CD4-positive, alpha-beta T cell treated with Interleukin-12 subunit alpha and Interleukin-12 subunit beta, for 1 hour (primary cell): ENCODE data around the gene KIAA1671.

ENCODE experiments used
- DNase-seq: peaks from one replicate; pipeline ENCODE4 v3.0.0-alpha.2; 2020

KIAA1671 gene

DNA sequence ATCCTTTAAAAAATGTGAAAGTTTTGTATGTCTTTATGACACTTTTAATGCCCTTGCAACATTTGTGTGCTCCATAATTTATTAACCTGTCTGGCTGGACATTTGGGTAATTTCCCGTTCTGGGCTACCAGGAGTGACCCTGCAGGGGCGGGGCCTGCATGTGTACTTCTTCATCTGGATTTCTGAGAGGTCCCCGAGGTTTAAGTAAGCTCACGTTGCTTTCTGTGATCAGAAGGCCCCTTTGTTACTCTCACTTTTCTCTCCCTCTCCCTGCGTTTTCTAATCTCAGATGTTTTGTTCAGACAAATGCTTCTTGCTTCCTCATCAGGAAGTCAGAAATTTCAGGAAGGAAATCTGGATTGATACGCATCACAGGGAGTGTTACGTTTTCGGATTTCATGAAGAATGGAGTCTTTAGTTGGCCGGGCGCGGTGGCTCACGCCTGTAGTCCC lies 168.3 kb downstream of the KIAA1671 start:
- no peak for DNase-seq

DNA sequence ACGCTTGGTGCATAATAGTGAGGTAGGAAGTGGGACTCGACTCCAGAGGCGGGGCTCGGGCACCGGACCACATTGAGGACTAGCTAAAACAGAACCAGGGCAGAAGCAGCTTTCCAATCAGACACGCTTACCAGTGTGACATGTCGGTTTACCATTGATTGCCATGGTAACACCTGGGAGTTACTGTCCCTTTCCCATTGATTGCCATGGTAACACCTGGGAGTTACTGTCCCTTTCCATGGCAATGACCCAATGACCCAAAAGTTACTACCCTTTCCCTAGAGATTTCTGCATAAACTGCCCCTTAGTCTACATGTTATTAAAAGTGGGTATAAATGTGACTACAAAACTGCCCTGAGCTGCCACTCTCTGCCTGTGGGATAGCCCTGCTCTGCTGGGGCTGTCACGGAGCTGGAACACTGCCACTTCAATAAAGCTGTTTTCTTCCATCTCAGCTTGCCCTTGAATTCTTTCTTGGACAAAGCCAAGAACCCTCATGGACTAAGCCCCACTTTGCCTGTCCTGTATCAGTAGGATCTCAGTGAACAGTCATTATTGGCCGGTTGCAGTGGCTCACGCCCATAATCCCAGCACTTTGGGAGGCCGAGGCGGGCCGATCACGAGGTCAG lies 169.7 kb downstream of the KIAA1671 start:
- DNase-seq, result no peak

DNA sequence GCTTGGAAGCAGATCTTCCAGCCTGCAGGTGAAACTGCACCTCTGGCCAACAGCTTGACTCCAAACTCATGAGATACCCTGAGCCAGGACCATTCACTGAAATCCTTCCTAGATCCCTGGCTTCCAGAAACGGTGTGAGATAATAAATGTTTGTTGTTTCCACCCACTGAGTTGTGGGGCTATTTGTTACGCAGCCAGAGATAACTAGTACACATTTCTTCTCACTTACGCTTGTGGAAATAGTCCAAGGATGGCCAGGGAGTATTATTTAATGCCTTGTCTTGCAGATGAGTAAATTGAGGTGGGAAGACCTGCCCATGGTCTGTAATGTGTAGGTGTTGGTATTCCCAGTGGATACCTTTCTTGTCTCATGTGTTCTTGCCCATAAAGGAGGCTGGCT lies 171.2 kb downstream of the KIAA1671 start:
- no peak for DNase-seq

DNA sequence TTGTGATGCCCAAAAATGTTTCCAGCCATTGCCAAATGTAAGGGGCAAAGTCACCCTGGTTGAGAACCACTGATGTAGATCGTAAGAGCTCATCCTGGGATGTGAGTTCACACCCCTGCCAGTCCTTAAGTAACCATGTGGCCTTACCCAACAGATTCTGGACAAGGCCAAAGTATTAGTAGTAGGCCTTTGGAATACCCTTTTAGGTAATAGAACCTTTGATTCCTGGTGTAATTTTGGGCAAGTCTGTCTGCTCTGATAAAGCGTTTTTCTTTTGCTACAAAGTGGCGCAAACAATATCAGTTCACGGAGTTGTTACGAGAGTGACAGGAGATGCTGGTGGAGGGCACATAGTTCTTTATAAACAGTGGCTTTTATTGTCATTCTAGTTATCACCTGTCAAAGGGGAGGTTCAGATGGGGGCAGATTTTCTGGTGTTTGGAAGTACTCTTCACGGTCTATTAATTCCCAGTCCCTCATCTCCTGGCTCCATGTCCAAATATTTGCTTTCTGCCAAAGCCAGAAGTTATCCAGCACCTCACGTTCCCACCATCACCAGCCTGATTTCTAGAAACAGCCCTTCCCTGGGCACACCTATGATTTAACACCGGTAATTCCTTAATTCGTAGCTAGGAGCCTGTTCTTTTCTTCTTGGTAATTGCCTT lies 173.3 kb downstream of the KIAA1671 start:
- DNase-seq, result no peak

DNA sequence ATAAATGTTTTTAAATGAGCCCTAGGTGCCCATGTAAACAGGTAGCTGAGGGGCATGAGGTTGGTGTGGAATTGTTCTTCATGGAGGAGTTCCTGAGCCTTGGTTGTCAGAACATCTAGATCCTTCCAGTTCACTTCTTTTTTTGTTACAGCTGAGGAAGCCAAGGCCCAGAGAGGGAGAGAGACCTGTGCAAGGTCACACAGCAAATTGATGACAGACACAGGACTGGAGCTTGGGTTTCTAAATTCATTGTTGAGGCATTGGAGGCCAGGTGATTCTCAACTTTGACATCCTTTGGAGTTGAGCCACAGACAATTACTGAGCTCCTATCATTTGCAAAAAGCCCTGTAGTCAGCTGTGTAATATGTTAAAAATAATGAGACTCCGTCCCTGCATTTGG lies 174.0 kb downstream of the KIAA1671 start:
- no peak for DNase-seq

DNA sequence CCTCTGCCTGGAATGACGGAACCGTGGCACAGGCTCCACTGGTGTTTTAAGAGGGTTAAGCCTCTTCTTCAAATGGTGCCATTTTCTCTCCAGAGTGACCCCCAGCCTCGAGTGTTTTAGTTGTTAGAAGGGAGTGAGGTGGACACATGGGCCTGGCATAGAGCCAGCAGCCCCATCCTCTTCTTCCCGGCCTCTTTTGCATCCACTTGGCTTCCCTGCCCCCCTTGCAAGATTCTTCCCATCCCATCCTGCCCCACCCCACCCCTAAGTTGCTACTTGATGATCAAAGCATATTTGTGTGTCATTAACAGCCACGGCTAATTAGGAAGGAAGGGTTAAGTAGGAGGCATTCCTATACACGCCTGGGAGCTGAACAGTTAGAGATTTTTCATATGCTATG lies 174.8 kb downstream of the KIAA1671 start:
- no peak for DNase-seq

DNA sequence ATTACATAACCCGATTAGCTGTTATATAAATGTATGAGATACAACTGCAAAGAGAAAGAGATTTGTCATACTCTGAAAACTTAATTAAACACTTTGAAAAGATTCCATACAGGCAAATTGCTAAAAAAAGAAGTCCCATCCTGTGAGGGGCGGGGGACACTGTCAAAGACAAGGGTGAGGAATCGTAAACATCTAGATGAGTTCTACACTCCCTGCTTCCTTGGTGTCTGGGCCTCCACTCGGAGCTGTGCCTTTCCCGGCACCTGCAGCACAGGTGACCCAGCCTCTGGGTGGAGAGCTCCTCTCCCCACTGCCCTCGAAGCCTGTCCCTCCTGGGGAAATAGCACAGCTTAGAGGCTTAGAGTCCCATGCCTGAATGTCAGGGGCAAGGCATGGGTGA lies 177.9 kb downstream of the KIAA1671 start:
- no peak for DNase-seq

DNA sequence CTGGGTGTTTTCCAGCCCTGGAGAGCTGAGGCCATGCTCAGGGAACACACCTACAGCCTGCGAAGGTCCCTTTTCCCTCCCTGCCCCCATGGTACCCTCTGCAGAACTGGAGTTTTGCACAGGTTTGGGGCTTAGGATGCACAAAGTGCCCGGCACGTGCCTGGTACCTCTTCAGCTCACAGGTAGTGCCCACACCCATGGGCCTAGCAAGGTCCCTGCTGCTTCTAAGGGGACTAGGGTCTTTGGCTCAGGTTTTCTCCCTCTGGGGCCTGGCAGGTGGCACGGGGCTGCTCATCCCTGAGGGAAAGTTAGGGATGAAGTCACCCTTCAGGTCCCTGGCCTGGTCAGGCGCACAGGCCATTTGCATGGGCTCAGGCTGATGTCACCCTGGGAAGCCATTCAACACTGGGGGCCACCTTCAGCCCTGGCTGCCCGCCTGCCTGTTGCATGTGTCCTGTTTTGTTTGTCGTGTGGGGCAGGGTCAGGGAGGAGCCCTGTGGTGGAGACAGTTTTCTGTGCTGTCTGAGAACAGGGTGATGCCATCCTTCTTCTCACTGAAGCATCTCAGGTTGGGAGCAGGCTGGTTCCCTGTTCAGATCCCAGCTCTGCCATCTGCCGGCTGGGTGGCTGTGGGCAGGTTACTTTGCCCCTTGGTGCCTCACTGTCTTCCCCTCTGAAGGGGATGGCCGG lies 178.8 kb downstream of the KIAA1671 start:
- no peak for DNase-seq

DNA sequence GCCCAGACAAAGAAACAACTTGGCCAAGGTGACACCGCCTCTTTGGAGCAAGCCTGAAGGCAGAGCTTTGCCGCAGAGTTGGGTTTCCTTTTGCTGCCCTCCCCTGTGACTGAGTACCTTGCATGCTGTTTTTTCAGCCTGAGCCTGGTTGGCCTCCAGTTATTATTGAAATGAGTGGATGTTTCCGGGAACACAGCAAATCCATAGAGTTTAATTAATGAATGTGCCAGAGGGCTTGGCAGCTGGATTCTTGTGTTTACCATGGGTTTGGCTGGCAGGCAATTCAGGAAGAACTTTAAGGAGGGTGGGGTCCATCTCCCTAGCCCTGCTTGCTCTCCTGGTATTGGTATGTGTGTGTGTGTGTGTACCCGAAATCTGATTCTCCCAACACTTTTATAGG lies 181.5 kb downstream of the KIAA1671 start:
- no peak for DNase-seq

DNA sequence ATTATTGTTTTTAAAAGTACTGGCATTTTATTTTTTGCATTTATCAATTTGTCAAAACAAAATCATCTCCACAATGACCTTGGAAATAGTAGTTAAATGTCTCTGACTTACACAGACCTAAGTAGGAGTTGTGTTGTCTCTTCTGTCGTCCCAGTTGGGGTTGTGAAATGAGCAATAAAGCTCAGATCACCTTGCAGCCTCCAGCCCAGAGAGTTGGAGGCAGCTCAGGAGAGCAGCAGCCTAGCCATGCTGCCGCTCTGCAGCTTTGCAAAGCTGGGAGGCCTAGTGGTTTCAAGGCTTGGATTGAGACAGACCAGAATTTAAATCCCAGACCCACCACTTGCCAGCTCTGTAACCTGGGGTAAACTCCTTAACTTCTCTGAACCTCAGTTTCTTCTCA lies 181.9 kb downstream of the KIAA1671 start:
- no peak for DNase-seq

DNA sequence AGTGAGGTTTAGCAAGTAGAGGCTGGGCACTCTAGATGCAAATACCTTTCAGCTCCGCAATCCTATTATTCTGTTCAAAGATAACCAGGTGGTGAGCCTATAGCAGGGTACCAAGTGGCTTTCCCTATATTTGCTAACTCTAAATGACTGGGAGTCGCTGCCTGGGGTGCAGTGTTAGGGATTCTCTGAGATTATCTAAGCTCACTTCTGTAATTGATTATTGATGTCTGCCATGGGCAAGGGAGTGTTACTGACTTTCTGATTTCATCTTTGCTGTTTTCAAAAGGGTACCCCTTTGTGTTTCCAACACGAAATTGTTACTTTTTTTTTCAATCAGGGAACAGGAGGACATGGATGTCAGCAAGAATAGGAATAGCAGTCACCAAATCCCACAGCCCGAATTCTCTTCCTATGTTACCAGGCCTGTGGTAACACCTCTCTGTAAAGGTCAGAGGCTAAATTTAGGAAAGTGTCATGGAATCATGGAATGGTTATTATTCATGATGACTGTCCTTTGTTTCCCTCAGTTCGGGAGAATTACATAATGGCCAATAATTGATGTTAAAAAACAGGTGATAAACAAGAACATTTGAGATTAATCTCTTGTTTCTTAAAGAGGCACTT lies 184.5 kb downstream of the KIAA1671 start:
- no peak for DNase-seq

DNA sequence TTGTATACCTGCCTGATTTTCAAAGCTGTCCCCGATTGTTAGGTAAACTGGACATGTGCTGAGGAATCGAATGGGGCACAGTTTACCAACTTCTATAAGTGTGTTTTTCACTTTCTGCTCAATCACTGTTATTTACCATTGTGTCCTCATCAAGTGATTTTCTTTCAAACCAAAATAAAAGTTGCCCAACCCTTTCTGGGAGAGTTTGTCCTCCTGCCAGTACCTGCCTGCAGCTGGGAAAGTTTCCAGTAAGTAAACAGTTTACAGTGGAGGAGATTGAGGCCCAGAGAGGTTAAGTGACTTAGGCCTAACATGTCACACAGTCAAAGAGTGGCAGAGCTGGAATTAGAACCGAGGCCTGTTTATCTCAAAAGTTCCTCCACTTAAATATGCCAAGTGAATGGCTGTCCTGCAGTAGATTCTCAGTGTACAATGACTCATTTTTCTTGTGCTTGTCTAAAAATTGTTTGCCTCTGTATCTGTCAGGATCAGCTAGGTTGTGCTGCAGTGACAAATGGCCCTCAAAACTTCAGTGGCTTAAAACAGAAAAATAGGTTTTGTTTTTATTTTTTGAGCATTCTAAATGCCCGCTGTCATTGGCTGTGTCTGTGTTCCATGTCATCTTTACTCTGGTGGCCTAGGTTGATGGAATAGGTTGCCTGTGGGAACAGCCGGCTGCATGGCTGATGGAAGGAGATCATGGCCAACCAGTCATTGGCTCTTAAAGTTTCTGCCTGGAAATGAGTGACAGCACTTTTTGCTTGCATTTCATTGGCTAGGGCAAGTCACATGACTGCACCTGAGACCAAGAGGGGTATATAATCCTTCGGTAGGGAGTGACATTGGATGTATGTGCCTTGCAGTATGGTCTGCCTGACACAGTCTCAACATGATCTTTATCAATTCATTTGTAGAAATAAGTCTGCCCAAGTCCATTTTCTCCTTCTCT lies 185.3 kb downstream of the KIAA1671 start:
- peak; percentile 6 for DNase-seq

DNA sequence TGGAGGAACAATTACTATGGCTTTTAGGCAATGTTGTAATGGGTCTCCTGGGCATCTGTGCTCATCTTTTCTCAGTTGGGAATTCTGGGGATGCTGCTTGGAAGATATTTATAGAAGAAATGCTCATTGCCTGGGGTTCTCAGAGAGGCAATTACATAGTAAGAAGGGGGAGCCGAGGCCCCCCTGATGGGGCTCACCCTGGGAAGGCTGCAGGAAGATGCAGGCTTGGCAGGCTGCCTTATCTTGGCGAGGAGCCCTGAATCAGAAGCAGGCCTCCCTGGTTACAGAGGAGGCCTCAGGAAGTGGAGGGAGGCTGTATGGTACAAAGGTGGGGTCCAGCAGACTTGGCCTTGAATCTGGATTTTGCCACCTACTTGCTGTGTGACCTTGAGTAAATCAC lies 186.5 kb downstream of the KIAA1671 start:
- DNase-seq, result no peak

DNA sequence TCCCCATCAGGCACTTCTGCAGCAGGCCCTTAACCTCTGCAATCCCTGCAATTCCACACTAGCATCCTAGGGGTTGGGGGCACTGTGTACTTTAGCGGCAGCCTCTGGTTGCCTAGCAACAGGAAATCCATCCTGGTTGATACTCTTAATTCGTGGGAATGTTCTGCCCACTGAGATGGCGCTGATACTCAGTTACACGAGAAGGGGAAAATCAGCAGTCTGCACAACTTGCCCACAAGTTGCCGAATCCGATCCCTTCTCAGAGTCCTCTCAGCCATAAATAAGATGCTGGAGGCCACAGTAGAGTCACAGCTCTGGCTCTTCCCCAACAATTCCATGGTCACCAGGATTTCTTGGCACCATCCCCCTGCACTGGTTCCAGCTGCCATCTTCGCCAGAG lies 189.6 kb downstream of the KIAA1671 start:
- no peak for DNase-seq

DNA sequence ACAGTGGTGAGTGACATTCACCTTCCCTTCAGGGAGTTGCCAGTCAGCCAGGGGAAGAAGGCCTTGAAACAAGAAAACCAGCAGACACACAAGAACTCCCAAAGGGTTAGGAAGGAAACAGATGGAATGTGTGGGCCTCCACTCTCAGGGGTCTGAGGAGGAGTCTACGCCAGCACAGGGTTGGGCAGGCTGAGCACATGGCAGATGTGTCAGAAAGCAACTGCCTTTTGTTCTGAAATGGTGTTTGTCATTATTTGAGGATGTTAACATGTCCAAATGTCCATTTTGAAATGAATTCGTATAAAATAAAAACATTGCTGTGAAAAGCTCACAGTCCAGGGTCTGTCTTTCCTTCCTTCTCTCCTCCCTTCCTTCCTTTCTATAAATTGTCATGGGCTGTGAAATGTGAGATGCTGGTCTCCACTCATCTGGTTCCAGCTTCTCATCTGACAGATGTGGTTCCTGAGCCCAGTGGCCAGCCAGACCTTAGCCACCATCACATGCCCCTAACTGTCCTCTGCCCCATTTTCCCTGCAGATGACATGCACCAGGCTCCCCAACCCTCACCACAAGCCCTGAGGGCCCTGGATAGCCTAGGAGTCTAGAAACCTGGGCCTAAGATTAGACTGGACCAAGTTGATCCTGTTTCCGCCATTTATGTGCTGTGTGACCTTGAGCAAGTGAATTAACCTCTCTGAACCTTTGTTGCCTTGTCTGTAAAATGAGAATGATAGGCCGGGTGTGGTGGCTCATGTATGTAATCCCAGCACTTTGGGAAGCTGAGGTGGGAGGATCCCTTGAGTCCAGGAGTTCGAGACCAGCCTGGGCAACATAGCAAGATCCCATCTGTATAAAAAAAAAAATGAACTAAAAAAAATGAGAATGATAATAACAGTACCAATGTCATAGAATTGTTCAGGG lies 190.9 kb downstream of the KIAA1671 start:
- no peak for DNase-seq

DNA sequence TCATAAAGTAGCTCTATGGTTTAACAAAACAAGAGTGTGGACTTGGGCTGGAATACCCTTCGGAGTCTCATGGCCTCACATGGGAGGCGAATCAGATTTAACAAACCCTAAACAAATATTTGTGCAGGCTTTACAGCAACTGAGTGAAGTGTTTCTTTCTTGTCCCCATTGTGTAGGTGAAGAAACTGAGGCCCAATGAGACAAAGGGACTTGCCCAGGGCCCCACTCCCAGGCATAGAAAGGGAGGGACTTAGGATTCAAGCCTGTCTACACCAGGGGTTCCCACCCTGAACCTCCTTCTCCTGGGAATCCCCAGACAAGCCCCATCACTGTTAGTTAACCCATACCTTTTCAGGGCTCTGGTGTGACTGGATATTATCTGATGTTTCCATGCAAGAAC lies 192.0 kb downstream of the KIAA1671 start:
- no peak for DNase-seq

DNA sequence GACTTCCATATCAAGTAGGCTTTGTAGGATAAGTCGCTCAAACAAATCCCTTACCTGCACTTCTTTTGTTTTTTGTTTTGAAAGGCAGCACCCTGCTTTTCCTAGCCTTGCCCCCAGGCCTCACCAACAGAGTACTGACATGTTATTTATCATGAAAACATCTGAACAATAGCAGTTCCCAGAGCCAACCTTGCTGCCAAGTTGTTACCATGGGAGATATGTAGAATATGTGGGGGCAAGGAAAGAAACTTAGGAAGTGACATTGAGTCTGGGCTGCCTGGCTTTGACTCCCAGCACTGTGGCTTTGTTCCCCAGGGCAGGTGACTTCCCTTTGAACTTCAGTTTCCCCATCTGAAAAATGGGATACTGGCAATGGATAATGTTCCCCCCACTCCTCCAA lies 193.8 kb downstream of the KIAA1671 start:
- DNase-seq, result no peak

DNA sequence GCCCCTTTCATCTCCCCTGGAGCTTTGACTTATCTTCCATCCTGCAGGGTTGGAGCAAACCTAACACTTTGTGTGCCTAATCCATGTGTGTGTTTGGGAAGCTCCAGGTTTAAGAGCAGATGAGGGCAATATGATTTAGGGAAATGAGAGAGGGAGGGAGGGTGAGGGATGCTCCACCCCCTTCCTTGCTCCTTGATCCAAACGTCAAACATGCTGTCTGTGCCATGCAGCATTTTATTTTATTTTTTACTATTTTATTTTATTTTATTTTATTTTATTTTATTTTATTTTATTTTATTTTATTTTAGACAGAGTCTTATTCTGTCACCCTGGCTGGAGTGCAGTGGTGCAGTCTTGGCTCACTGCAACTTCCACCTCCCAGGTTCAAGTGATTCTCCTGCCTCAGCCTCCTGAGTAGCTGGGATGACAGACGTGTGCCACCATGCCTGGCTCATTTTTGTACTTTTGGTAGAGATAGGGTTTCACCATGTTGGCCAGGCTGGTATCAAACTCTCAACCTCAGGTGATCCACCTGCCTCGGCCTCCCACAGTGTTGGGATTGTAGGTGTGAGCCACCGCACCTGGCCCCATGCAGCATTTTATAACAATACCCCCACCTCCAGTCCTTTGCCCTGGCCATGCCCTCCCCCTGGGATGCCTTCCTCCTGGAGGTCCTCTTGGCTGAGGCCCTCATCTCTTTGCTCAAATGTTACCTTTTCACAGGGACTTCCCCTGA lies 194.6 kb downstream of the KIAA1671 start:
- DNase-seq, result no peak

DNA sequence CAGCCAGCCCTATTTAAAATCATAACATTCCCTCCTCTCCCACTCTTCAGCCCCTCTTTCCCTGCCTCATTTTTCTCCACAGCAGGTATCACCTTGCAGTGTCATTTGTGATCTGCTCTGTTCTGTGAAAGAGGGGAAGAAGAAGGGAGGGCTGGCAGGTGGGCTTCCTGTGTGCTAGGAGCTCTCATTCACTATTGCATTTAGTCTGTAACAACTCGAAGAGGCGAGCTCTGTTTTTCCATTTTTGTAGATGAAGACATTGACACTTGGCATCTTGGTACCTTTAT lies 195.1 kb downstream of the KIAA1671 start:
- no peak for DNase-seq

DNA sequence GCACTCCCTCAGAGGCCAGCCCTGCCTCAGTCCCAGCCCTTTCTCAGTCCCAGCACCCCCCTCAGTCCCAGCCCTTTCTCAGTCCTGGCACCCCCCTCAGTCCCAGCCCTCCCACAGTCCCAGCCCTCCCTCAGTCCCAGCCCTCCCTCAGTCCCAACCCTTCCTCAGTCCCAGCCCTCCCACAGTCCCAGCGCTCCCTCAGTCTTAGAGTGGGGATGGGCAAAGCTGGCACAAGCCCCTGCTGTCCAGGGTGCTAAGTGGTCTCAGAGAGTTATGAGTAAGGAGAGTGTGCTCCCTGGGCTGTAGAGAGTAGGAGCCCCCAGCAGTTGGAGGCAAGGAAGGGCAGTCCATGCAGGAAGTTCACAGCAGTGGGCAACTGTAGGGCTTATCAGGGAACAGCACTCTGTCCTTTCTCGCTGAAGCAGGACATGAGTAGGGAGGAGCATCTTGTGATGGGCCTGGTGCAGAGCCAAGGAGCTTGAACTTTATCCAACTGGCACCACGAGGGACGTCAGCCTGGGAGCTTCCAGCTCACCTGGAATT lies 195.7 kb downstream of the KIAA1671 start:
- DNase-seq, result no peak

DNA sequence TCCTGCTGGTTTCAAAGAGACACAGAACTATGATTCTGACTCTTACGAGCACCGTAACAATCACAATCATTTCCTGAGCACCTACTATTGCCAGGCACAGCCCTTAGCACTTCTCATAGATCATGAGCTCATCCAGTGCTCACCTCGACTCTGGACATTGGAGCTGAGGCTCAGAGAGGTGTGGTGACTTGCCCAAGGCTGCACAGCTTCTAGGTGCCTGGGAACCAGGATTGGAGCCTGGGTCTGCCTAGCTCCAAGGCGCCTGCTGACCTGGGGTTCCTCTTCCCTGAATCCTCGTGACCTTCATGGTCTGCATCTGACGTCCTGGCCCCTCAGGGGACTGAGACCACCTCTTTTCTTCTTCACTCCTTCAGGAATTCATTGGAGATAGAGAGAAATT lies 196.5 kb downstream of the KIAA1671 start:
- DNase-seq, result no peak
